ENCODE results near the gene DEFB127.
"Not testable (repeated sequence)": the region's sequence is repeated elsewhere in the genome, so short reads cannot be mapped to it uniquely, and the experiment has no call there.

The DEFB127 gene

DNA sequence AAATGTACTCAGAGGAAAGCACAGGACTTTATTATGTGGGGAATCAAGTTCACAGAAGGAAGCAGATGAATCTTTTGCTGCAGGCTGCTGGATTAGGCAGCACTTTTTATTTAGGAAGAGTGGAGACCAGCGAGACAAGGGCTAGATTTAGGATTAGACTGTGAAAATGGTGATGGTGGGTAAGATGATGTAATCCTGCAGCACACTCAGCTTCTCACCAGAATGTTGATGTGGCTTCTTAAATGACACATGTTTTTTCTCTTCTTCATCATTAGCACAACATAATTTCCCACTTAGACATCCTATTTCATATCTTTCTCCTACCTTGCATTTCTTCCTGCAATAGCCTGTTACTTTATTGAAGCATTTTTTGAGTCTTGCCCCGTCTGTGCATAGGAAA, 30.5 kb downstream of the DEFB127 start:
- Histone ChIP-seq H3K36me3 (ENCODE audit: control insufficient read depth in 2 of 2, insufficient read depth in 2 of 2, low read length in 2 of 2) (no peaks in the 10 kb centered on the region), H3K4me3 (ENCODE audit: low read length in 2 of 2) (no peak overlapping the region)

GRCh38 chr20:189611-190010, 32.4 kb downstream of the DEFB127 start, which contains the start of gene DEFB128:
TSS of gene DEFB128 (minus strand) at chr20:189711. CDS start at chr20:189623, 88 bp downstream.
- Histone ChIP-seq H3K36me3 (ENCODE audit: control insufficient read depth in 2 of 2, insufficient read depth in 2 of 2, low read length in 2 of 2) (no peaks in the 10 kb centered on the region), H3K27me3 (ENCODE audit: control insufficient read depth in 1 of 2, insufficient read depth in 2 of 2, low read length in 2 of 2) (peaks cover 0 to 3% of the 10 kb centered on the region in 2 donors), H3K9me3 (ENCODE audit: control insufficient read depth in 2 of 2, low read length in 2 of 2) (no peaks in the 10 kb centered on the region), H3K4me1 (ENCODE audit: control insufficient read depth, insufficient read depth, low read length) (no peaks in the 10 kb centered on the region), H3K9ac (ENCODE audit: low read length in 2 of 2) (no peak within 1 kb of the TSS), H3K27ac (ENCODE audit: low read length) (no peak within 1 kb of the TSS), H3K4me3 (ENCODE audit: low read length in 2 of 2) (no peak within 1 kb of the TSS)

More for the DNA sequence above, 30.5 kb downstream of the DEFB127 start:
- no peak overlapping the region for H3K27ac ChIP-seq (ENCODE audit: low read length)
- peaks cover 0 to 3% of the 10 kb centered on the region in 2 donors for H3K27me3 ChIP-seq (ENCODE audit: control insufficient read depth in 1 of 2, insufficient read depth in 2 of 2, low read length in 2 of 2)
- H3K9ac ChIP-seq (ENCODE audit: low read length in 2 of 2) = no peak overlapping the region
- H3K4me1 ChIP-seq (ENCODE audit: control insufficient read depth, insufficient read depth, low read length) = no peaks in the 10 kb centered on the region
- no peaks in the 10 kb centered on the region for H3K9me3 ChIP-seq (ENCODE audit: control insufficient read depth in 2 of 2, low read length in 2 of 2)

GRCh38 chr20:198225-198624, 41.0 kb downstream of the DEFB127 start:
- no peaks in the 10 kb centered on the region for H3K27me3 ChIP-seq (ENCODE audit: control insufficient read depth in 1 of 2, insufficient read depth in 2 of 2, low read length in 2 of 2)
- no peak overlapping the region for H3K9ac ChIP-seq (ENCODE audit: low read length in 2 of 2)
- no peaks in the 10 kb centered on the region for H3K4me1 ChIP-seq (ENCODE audit: control insufficient read depth, insufficient read depth, low read length)
- H3K9me3 ChIP-seq (ENCODE audit: control insufficient read depth in 2 of 2, low read length in 2 of 2) = peaks cover 3% of the 10 kb centered on the region in 2 donors
- H3K27ac ChIP-seq (ENCODE audit: low read length) = no peak overlapping the region
- no peak overlapping the region for H3K4me3 ChIP-seq (ENCODE audit: low read length in 2 of 2)
- H3K36me3 ChIP-seq (ENCODE audit: control insufficient read depth in 2 of 2, insufficient read depth in 2 of 2, low read length in 2 of 2) = no peaks in the 10 kb centered on the region

DNA sequence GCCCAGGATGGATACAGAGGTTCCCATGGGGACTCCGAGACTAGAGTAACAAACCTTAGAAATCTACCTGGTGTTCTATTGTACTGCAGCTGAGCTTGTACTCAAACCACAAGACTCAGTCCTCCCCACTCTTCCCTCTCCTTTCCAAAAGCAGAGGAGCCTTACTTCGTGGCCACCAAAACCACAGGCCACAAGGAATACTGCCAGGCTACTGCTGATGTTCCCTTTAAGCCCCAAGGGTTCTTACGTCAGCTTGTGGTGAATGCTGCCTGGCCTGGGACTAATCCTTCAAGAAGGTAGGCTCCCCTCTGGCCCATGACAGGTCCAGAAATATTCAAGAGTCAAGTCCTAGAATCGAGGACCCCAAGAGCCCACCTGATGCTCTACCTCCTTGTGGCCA, 42.7 kb downstream of the DEFB127 start:
- Histone ChIP-seq H3K4me3 (ENCODE audit: low read length in 2 of 2) (no peak overlapping the region), H3K9ac (ENCODE audit: low read length in 2 of 2) (no peak overlapping the region)

DNA sequence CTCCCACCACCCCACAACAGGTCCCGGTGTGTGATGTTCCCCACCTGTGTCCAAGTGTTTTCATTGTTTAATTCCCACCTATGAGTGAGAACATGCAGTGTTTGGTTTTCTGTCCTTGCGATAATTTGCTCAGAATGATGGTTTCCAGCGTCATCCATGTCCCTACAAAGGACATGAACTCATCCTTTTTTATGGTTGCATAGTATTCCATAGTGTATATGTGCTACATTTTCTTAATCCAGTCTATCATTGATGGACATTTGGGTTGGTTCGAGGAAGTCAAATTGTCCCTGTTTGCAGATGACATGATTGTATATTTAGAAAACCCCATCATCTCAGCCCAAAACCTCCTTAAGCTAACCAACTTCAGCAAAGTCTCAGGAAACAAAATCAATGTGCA, 46.4 kb downstream of the DEFB127 start:
- H3K36me3 ChIP-seq (ENCODE audit: control insufficient read depth in 2 of 2, insufficient read depth in 2 of 2, low read length in 2 of 2); H3K4me1 ChIP-seq (ENCODE audit: control insufficient read depth, insufficient read depth, low read length); H3K4me3 ChIP-seq (ENCODE audit: low read length in 2 of 2); H3K27ac ChIP-seq (ENCODE audit: low read length); H3K9me3 ChIP-seq (ENCODE audit: control insufficient read depth in 2 of 2, low read length in 2 of 2); H3K27me3 ChIP-seq (ENCODE audit: control insufficient read depth in 1 of 2, insufficient read depth in 2 of 2, low read length in 2 of 2); H3K9ac ChIP-seq (ENCODE audit: low read length in 2 of 2): not testable (repeated sequence)

More for the DNA sequence above, 42.7 kb downstream of the DEFB127 start:
- H3K27ac ChIP-seq (ENCODE audit: low read length) = no peak overlapping the region
- no peaks in the 10 kb centered on the region for H3K4me1 ChIP-seq (ENCODE audit: control insufficient read depth, insufficient read depth, low read length)
- H3K9me3 ChIP-seq (ENCODE audit: control insufficient read depth in 2 of 2, low read length in 2 of 2) = peaks cover 3% of the 10 kb centered on the region in 2 donors
- H3K36me3 ChIP-seq (ENCODE audit: control insufficient read depth in 2 of 2, insufficient read depth in 2 of 2, low read length in 2 of 2) = no peaks in the 10 kb centered on the region
- H3K27me3 ChIP-seq (ENCODE audit: control insufficient read depth in 1 of 2, insufficient read depth in 2 of 2, low read length in 2 of 2) = no peaks in the 10 kb centered on the region

Data from stomach smooth muscle (tissue), 2 donors.